Activated naive CD8-positive, alpha-beta T cell treated with anti-CD3 and anti-CD28 coated beads for 36 hours (primary cell): ENCODE data around the gene DPP10. TPM values are rescaled to one million over a fixed set of nuclear protein-coding genes. Genes with fewer than 3 reads are reported as not detected.

Experiments
- DNase-seq: peaks from one replicate; pipeline ENCODE4 v3.0.0; 2021
- H3K27ac Mint-ChIP-seq: one replicate; pipeline ENCODE4 v1.8.0; 2022; ENCODE audit warnings: mild to moderate bottlenecking, moderate library complexity, mixed read lengths
- H3K27me3 Mint-ChIP-seq: one replicate; pipeline ENCODE4 v1.8.0; 2022; ENCODE audit warnings: mild to moderate bottlenecking, mixed read lengths
- H3K36me3 Mint-ChIP-seq: one replicate; pipeline ENCODE4 v1.8.0; 2021; ENCODE audit warnings: mild to moderate bottlenecking, mixed read lengths
- H3K4me1 Mint-ChIP-seq: one replicate; pipeline ENCODE4 v1.8.0; 2021; ENCODE audit warnings: mixed read lengths
- H3K4me3 Mint-ChIP-seq: one replicate; pipeline ENCODE4 v1.8.0; 2022; ENCODE audit warnings: mild to moderate bottlenecking, moderate library complexity, mixed read lengths
- H3K9me3 Mint-ChIP-seq: one replicate; pipeline ENCODE4 v1.8.0; 2022; ENCODE audit warnings: mixed read lengths
- total RNA-seq, 2 experiments: library from RNA; stranded (reverse); gene quantifications; one replicate each; pipeline ENCODE4 v1.2.3, GENCODE V29; 2021

Gene DPP10
- total RNA-seq, 2 experiments from 2014 or later = not detected

GRCh38 chr2:114762376-114762775 lies 319.9 kb downstream of the DPP10 start:
- H3K4me1 Mint-ChIP-seq = no peaks in the 10 kb centered on the region
- no peak overlapping the region for H3K27ac Mint-ChIP-seq
- H3K27me3 Mint-ChIP-seq = peaks cover 3% of the 10 kb centered on the region
- no peaks in the 10 kb centered on the region for H3K36me3 Mint-ChIP-seq
- DNase-seq = no peak
- no peak overlapping the region for H3K4me3 Mint-ChIP-seq
- no peaks in the 10 kb centered on the region for H3K9me3 Mint-ChIP-seq

GRCh38 chr2:114762986-114763385 lies 320.5 kb downstream of the DPP10 start:
- H3K27ac Mint-ChIP-seq = no peak overlapping the region
- H3K36me3 Mint-ChIP-seq = no peaks in the 10 kb centered on the region
- H3K4me3 Mint-ChIP-seq = no peak overlapping the region
- H3K27me3 Mint-ChIP-seq = no peaks in the 10 kb centered on the region
- H3K4me1 Mint-ChIP-seq = no peaks in the 10 kb centered on the region
- DNase-seq = no peak
- H3K9me3 Mint-ChIP-seq = no peaks in the 10 kb centered on the region

GRCh38 chr2:114769110-114769509 lies 326.7 kb downstream of the DPP10 start:
- no peaks in the 10 kb centered on the region for H3K27me3 Mint-ChIP-seq
- H3K36me3 Mint-ChIP-seq = no peaks in the 10 kb centered on the region
- no peaks in the 10 kb centered on the region for H3K4me1 Mint-ChIP-seq
- no peak overlapping the region for H3K4me3 Mint-ChIP-seq
- H3K9me3 Mint-ChIP-seq = no peaks in the 10 kb centered on the region
- DNase-seq = no peak
- H3K27ac Mint-ChIP-seq = no peak overlapping the region

GRCh38 chr2:114769991-114770390 lies 327.6 kb downstream of the DPP10 start:
- DNase-seq = no peak
- Mint-ChIP-seq H3K27me3 (no peaks in the 10 kb centered on the region), H3K27ac (no peak overlapping the region), H3K4me1 (no peaks in the 10 kb centered on the region), H3K4me3 (no peak overlapping the region), H3K36me3 (no peaks in the 10 kb centered on the region), H3K9me3 (no peaks in the 10 kb centered on the region)

- Mint-ChIP-seq H3K4me3 (no peak overlapping the region), H3K4me1 (no peaks in the 10 kb centered on the region)
These were observed 341.6 kb downstream of the DPP10 start for GRCh38 chr2:114784046-114784445.

GRCh38 chr2:114784890-114785583 lies 342.6 kb downstream of the DPP10 start:
- no peak overlapping the region for H3K27ac Mint-ChIP-seq
- no peaks in the 10 kb centered on the region for H3K4me1 Mint-ChIP-seq
- H3K27me3 Mint-ChIP-seq = no peaks in the 10 kb centered on the region
- no peak for DNase-seq
- H3K4me3 Mint-ChIP-seq = no peak overlapping the region
- no peaks in the 10 kb centered on the region for H3K36me3 Mint-ChIP-seq
- H3K9me3 Mint-ChIP-seq = no peaks in the 10 kb centered on the region

More at GRCh38 chr2:114784046-114784445, 341.6 kb downstream of the DPP10 start:
- H3K36me3 Mint-ChIP-seq = no peaks in the 10 kb centered on the region
- H3K27me3 Mint-ChIP-seq = no peaks in the 10 kb centered on the region
- H3K9me3 Mint-ChIP-seq = no peaks in the 10 kb centered on the region
- no peak overlapping the region for H3K27ac Mint-ChIP-seq
- no peak for DNase-seq

- H3K4me1 Mint-ChIP-seq = no peaks in the 10 kb centered on the region
- H3K27ac Mint-ChIP-seq = no peak overlapping the region
- no peak for DNase-seq
- no peaks in the 10 kb centered on the region for H3K36me3 Mint-ChIP-seq
- no peak overlapping the region for H3K4me3 Mint-ChIP-seq
- no peaks in the 10 kb centered on the region for H3K9me3 Mint-ChIP-seq
- H3K27me3 Mint-ChIP-seq = no peaks in the 10 kb centered on the region
These were observed 344.5 kb downstream of the DPP10 start for GRCh38 chr2:114786901-114787300.

- Mint-ChIP-seq H3K27ac (no peak overlapping the region), H3K9me3 (no peaks in the 10 kb centered on the region), H3K4me1 (no peaks in the 10 kb centered on the region), H3K36me3 (no peaks in the 10 kb centered on the region), H3K4me3 (no peak overlapping the region), H3K27me3 (no peaks in the 10 kb centered on the region)
- DNase-seq = no peak
These were observed 345.0 kb downstream of the DPP10 start for GRCh38 chr2:114787486-114787885.

GRCh38 chr2:114789989-114790388 lies 347.5 kb downstream of the DPP10 start:
- H3K4me1 Mint-ChIP-seq = no peaks in the 10 kb centered on the region
- H3K36me3 Mint-ChIP-seq = no peaks in the 10 kb centered on the region
- DNase-seq = no peak
- H3K4me3 Mint-ChIP-seq = no peak overlapping the region
- no peaks in the 10 kb centered on the region for H3K9me3 Mint-ChIP-seq
- no peaks in the 10 kb centered on the region for H3K27me3 Mint-ChIP-seq
- H3K27ac Mint-ChIP-seq = no peak overlapping the region

GRCh38 chr2:114797540-114797939 lies 355.1 kb downstream of the DPP10 start:
- no peak for DNase-seq
- Mint-ChIP-seq H3K4me3 (no peak overlapping the region), H3K4me1 (no peaks in the 10 kb centered on the region), H3K9me3 (no peaks in the 10 kb centered on the region), H3K36me3 (no peaks in the 10 kb centered on the region), H3K27ac (no peak overlapping the region), H3K27me3 (no peaks in the 10 kb centered on the region)

GRCh38 chr2:114797942-114798341 lies 355.5 kb downstream of the DPP10 start:
- no peak overlapping the region for H3K4me3 Mint-ChIP-seq
- no peaks in the 10 kb centered on the region for H3K27me3 Mint-ChIP-seq
- no peaks in the 10 kb centered on the region for H3K4me1 Mint-ChIP-seq
- no peaks in the 10 kb centered on the region for H3K9me3 Mint-ChIP-seq
- no peak overlapping the region for H3K27ac Mint-ChIP-seq
- DNase-seq = no peak
- no peaks in the 10 kb centered on the region for H3K36me3 Mint-ChIP-seq

GRCh38 chr2:114800371-114800770 lies 357.9 kb downstream of the DPP10 start:
- H3K4me3 Mint-ChIP-seq = no peak overlapping the region
- no peaks in the 10 kb centered on the region for H3K36me3 Mint-ChIP-seq
- no peaks in the 10 kb centered on the region for H3K9me3 Mint-ChIP-seq
- DNase-seq = no peak
- no peak overlapping the region for H3K27ac Mint-ChIP-seq
- H3K27me3 Mint-ChIP-seq = no peaks in the 10 kb centered on the region
- no peaks in the 10 kb centered on the region for H3K4me1 Mint-ChIP-seq

GRCh38 chr2:114805195-114805594 lies 362.8 kb downstream of the DPP10 start:
- Mint-ChIP-seq H3K9me3 (no peaks in the 10 kb centered on the region), H3K27ac (no peak overlapping the region), H3K36me3 (no peaks in the 10 kb centered on the region), H3K4me1 (no peaks in the 10 kb centered on the region), H3K27me3 (no peaks in the 10 kb centered on the region), H3K4me3 (no peak overlapping the region)
- DNase-seq = no peak

- no peak overlapping the region for H3K27ac Mint-ChIP-seq
- no peak overlapping the region for H3K4me3 Mint-ChIP-seq
- H3K27me3 Mint-ChIP-seq = no peaks in the 10 kb centered on the region
- H3K4me1 Mint-ChIP-seq = no peaks in the 10 kb centered on the region
- H3K9me3 Mint-ChIP-seq = no peaks in the 10 kb centered on the region
- DNase-seq = no peak
- no peaks in the 10 kb centered on the region for H3K36me3 Mint-ChIP-seq
These were observed 367.7 kb downstream of the DPP10 start for GRCh38 chr2:114810092-114810491.

GRCh38 chr2:114812261-114812660 lies 369.8 kb downstream of the DPP10 start:
- Mint-ChIP-seq H3K36me3 (no peaks in the 10 kb centered on the region), H3K4me1 (no peaks in the 10 kb centered on the region), H3K9me3 (no peaks in the 10 kb centered on the region), H3K27ac (no peak overlapping the region), H3K27me3 (no peaks in the 10 kb centered on the region), H3K4me3 (no peak overlapping the region)
- no peak for DNase-seq

GRCh38 chr2:114814355-114814754 lies 371.9 kb downstream of the DPP10 start:
- H3K4me3 Mint-ChIP-seq = no peak overlapping the region
- no peak for DNase-seq
- no peak overlapping the region for H3K27ac Mint-ChIP-seq
- no peaks in the 10 kb centered on the region for H3K27me3 Mint-ChIP-seq
- no peaks in the 10 kb centered on the region for H3K4me1 Mint-ChIP-seq
- no peaks in the 10 kb centered on the region for H3K36me3 Mint-ChIP-seq
- H3K9me3 Mint-ChIP-seq = no peaks in the 10 kb centered on the region
